Suprapubic skin (tissue), 4 donors: ENCODE measurements around the gene SEC61G. TPM values are rescaled to one million over a fixed set of nuclear protein-coding genes. Genes with fewer than 3 reads are reported as not detected.

ENCODE experiments used
- DNase-seq, 2 donors: peaks; one replicate each; pipeline ENCODE4 v3.0.0-alpha.2; 2019; ENCODE audit warnings: low spot score in 2 of 2
- H3K27ac ChIP-seq: fragments of 200-600 bp; sonication (generic); one replicate; pipeline ENCODE4 v1.5.1; 2019
- H3K27me3 ChIP-seq: fragments of 200-600 bp; sonication (generic); one replicate; pipeline ENCODE4 v1.5.1; 2019
- H3K36me3 ChIP-seq: fragments of 200-600 bp; sonication (generic); one replicate; pipeline ENCODE4 v1.5.1; 2019
- H3K4me1 ChIP-seq: fragments of 200-600 bp; sonication (generic); one replicate; pipeline ENCODE4 v1.5.1; 2019
- H3K4me3 ChIP-seq: fragments of 200-600 bp; sonication (generic); one replicate; pipeline ENCODE4 v1.5.1; 2019; ENCODE audit warnings: mild to moderate bottlenecking
- H3K9me3 ChIP-seq: fragments of 200-600 bp; sonication (generic); one replicate; pipeline ENCODE4 v1.5.1; 2019
- EP300 ChIP-seq: sonication (generic); formaldehyde crosslinking; IDR thresholded peaks from one replicate; pipeline ENCODE4 v1.6.1; 2017; ENCODE audit warnings: antibody characterized with exemption
- POLR2A ChIP-seq, 2 donors: fragments of 450-650 bp; IDR thresholded peaks; one replicate each; pipeline ENCODE4 v1.6.1; 2017; ENCODE audit warnings: antibody characterized with exemption in 2 of 2, mild to moderate bottlenecking in 2 of 2, moderate library complexity in 2 of 2
- POLR2AphosphoS5 ChIP-seq, 3 donors: sonication (generic); formaldehyde crosslinking; IDR thresholded peaks; one replicate each; pipeline ENCODE4 v1.6.1; 2017; ENCODE audit warnings: antibody characterized with exemption in 3 of 3
- WGBS: methylation state at CpG from one replicate; pipeline ENCODE4 v1.1.5; 2018; 5-methylcytosine and 5-hydroxymethylcytosine counted together
- total RNA-seq, 4 donors: library from RNA; depleted of rRNA; stranded (reverse); fragments of >200 nt; gene quantifications; one replicate each; pipeline ENCODE4 v1.1.0, GENCODE V29; 2016
- TF ChIP-seq, protein P1 (sequence below), 2 donors: fragments of 200-600 bp in 1 of 2; fragments of 450-650 bp in 1 of 2; sonication (generic) in 1 of 2; IDR thresholded peaks; one replicate each; pipeline ENCODE4 v1.5.1; 2016 to 2019; ENCODE audit warnings: antibody characterized with exemption in 2 of 2, mild to moderate bottlenecking in 1 of 2, moderate library complexity in 1 of 2

The SEC61G gene
- total RNA-seq = 100 to 1,000 TPM in 2 of 4 donors, 10 to 100 TPM in 2; 53.3 to 117 (median 92.8) TPM

DNA sequence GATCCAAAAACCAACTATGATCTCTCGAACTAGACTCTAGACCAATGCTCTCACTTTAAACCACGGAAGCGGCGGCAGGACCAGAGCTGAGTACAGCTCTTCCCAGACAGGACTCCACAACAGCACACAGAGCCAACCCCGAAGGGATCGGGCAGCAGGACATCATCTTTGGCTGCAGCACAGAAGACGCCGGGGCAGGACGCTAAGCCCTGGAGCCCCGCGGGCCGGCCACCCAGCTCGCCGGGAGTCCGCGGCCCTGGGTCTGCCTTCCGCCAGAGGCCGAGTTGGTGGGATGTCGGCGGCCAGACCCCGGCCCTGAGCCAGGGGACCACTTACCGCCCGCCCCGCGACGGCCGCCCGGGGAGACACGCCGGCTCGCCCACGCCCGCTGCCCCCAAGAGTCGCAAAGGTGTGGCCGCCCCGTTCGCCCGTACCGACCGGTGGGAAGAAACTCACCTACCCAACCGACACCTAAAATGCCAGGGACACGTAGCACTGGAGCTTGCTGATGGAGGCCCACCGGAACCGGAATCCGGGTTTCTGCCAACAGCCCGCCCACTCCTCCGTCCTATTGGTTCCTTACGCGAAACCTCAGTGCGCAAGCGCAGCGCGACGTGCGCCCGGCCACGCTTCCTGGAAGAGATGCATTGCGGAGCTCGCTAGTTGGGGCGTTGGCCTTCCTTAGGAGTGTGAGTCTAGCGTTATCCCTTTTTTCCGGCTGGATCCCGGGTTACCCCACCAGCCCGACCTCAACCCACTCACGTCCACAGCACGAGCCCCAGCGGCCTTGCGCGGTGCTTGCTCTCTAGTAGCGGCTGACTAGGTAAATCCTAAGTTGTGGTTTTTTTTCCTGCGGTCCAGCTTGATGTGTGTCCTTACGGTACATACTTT lies at the start of gene SEC61G:
Gene SEC61G, minus strand, starts transcription at position 510 of the 891 bp plus-strand sequence. CDS start 1,623 bp downstream, outside the sequence.
- H3K9me3 ChIP-seq = no peaks in the 10 kb centered on the region
- H3K4me3 ChIP-seq = peak within 1 kb of the TSS; percentile 95
- H3K27me3 ChIP-seq = no peaks in the 10 kb centered on the region
- H3K36me3 ChIP-seq = peaks cover 7% of the 10 kb centered on the region
- 0% methylated on average over 9 of the region's 72 CpGs for WGBS
- DNase-seq = peak; percentile 98 to 99
- TF ChIP-seq EP300 = no peak
- peak; percentile 34 to 81 (median 66) for TF ChIP-seq POLR2AphosphoS5 (IDR thresholded peaks at IDR 0.05)
- peak; percentile 75 to 87 for TF ChIP-seq POLR2A (IDR thresholded peaks at IDR 0.05)
- peak within 1 kb of the TSS; percentile 90 for H3K27ac ChIP-seq
- H3K4me1 ChIP-seq = peaks cover 38% of the 10 kb centered on the region

DNA sequence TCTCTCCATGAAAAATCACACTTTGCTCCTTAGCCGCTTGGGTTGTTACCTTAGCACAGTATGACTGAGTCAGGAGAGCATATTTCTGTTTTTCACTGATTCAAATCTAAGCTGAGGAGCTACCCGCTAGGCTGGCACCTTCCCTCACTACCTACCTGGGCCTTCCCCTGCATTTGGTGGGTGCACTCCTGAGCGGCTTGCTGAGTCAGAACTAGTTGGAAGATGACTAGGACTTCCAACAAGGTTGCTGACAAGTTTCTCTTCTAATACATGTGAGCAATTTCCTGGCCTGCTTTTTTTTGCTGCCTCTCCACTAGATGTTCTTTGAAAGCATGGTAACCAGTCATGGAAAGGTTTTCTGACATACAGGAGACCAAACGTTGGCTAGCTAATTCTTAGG lies 43.8 kb upstream of the SEC61G start:
- H3K4me1 ChIP-seq = peaks cover 10% of the 10 kb centered on the region
- no peaks in the 10 kb centered on the region for H3K27me3 ChIP-seq

DNA sequence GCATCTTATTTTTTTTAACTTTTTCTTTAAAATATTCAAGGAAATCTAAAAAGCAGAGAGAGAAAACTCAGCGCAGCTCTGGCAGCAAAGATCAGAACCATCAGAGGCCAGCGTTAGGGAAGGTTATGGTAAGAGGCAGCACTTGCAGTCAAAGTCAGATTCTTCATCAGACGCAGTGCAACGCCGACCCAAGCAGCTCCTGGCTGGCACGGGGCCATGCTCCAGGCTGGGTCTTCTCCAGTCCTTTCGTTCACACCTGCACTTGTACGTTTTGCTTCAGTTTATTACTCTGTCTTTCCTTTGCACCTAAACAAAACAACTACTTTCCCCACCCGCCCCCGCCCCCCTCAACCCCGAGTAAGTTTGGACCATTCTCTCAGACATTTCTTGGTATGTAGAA lies 43.1 kb upstream of the SEC61G start:
- H3K4me1 ChIP-seq = peaks cover 10% of the 10 kb centered on the region

More for the DNA sequence above, 43.8 kb upstream of the SEC61G start:
- Histone ChIP-seq H3K36me3 (no peaks in the 10 kb centered on the region), H3K27ac (no peak overlapping the region), H3K4me3 (no peak overlapping the region), H3K9me3 (no peaks in the 10 kb centered on the region)
- DNase-seq = no peak
- WGBS = 81% methylated on average over 4 of the region's 4 CpGs
- TF ChIP-seq EP300 = no peak
- no peak for TF ChIP-seq POLR2A (IDR thresholded peaks at IDR 0.05)
- TF ChIP-seq POLR2AphosphoS5 (IDR thresholded peaks at IDR 0.05) = no peak
- TF ChIP-seq, protein P1, sequence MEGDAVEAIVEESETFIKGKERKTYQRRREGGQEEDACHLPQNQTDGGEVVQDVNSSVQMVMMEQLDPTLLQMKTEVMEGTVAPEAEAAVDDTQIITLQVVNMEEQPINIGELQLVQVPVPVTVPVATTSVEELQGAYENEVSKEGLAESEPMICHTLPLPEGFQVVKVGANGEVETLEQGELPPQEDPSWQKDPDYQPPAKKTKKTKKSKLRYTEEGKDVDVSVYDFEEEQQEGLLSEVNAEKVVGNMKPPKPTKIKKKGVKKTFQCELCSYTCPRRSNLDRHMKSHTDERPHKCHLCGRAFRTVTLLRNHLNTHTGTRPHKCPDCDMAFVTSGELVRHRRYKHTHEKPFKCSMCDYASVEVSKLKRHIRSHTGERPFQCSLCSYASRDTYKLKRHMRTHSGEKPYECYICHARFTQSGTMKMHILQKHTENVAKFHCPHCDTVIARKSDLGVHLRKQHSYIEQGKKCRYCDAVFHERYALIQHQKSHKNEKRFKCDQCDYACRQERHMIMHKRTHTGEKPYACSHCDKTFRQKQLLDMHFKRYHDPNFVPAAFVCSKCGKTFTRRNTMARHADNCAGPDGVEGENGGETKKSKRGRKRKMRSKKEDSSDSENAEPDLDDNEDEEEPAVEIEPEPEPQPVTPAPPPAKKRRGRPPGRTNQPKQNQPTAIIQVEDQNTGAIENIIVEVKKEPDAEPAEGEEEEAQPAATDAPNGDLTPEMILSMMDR (IDR thresholded peaks at IDR 0.05) = no peak

DNA sequence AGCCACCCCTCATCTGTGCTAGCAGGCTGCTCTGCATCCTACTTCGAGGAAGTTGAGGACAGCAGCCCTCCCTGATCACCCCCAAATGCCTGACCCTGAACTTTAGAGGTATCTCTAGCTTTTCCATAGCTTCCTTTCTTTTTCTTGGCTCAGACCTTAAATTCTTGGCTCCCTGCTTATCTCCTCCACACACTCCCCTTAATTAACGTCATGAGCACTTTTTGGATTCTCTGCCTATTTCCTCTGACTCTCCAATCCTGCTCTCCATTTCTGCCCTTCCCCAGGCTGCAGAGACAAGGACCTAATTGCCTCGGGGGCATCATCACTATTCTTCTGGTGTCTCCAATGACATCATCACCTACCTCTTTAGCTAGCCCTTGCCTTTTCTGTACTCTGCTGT lies 40.8 kb upstream of the SEC61G start:
- 53% methylated on average over 3 of the region's 3 CpGs for WGBS
- DNase-seq = no peak
- TF ChIP-seq EP300 (no peak), POLR2A (IDR thresholded peaks at IDR 0.05) (no peak), POLR2AphosphoS5 (IDR thresholded peaks at IDR 0.05) (no peak)
- TF ChIP-seq, protein P1 (IDR thresholded peaks at IDR 0.05) = no peak
- H3K27ac ChIP-seq = no peak overlapping the region
- peaks cover 15% of the 10 kb centered on the region for H3K4me1 ChIP-seq
- no peaks in the 10 kb centered on the region for H3K36me3 ChIP-seq
- no peaks in the 10 kb centered on the region for H3K9me3 ChIP-seq
- H3K27me3 ChIP-seq = no peaks in the 10 kb centered on the region
- H3K4me3 ChIP-seq = no peak overlapping the region

More for the DNA sequence above, 43.1 kb upstream of the SEC61G start:
- WGBS = 68% methylated on average over 11 of the region's 11 CpGs
- no peak overlapping the region for H3K4me3 ChIP-seq
- no peak for DNase-seq
- H3K27me3 ChIP-seq = no peaks in the 10 kb centered on the region
- no peak for TF ChIP-seq EP300
- TF ChIP-seq, protein P1 (IDR thresholded peaks at IDR 0.05) = no peak
- no peak for TF ChIP-seq POLR2AphosphoS5 (IDR thresholded peaks at IDR 0.05)
- no peak for TF ChIP-seq POLR2A (IDR thresholded peaks at IDR 0.05)
- no peak overlapping the region for H3K27ac ChIP-seq
- H3K36me3 ChIP-seq = no peaks in the 10 kb centered on the region
- no peaks in the 10 kb centered on the region for H3K9me3 ChIP-seq

DNA sequence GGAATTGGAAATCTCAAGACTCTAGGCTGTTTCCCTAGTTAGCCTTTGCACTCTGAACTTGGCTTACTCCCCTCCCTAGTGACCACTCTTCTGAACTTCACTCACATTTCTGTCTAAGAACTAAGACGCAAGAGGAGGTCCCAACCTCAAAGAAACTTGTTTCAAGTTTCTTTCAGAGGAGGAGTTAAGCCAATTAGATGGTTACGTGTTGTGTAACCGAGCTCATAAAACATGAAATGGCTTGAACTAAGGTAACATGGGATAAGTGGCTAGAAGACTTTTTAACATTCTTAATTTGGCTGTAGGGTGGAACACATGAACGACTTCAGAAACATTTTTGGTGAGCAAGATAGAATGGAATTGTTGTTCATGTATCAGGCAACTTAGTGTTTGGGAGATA lies 39.5 kb upstream of the SEC61G start:
- WGBS = 59% methylated on average over 4 of the region's 4 CpGs
- DNase-seq = no peak
- Histone ChIP-seq H3K27ac (peak overlapping the region; percentile 61), H3K36me3 (no peaks in the 10 kb centered on the region), H3K4me1 (peaks cover 15% of the 10 kb centered on the region), H3K9me3 (no peaks in the 10 kb centered on the region), H3K4me3 (no peak overlapping the region), H3K27me3 (no peaks in the 10 kb centered on the region)
- TF ChIP-seq, protein P1 (IDR thresholded peaks at IDR 0.05) = no peak
- TF ChIP-seq POLR2A (IDR thresholded peaks at IDR 0.05) = no peak
